ENCODE measurements around the gene NDUFB6. TPM values are rescaled to one million over a fixed set of nuclear protein-coding genes. Genes with fewer than 3 reads are reported as not detected.
"Not testable (repeated sequence)": the region's sequence is repeated elsewhere in the genome, so short reads cannot be mapped to it uniquely, and the experiment has no call there.

Gene NDUFB6
- 28.0 TPM for total RNA-seq

DNA sequence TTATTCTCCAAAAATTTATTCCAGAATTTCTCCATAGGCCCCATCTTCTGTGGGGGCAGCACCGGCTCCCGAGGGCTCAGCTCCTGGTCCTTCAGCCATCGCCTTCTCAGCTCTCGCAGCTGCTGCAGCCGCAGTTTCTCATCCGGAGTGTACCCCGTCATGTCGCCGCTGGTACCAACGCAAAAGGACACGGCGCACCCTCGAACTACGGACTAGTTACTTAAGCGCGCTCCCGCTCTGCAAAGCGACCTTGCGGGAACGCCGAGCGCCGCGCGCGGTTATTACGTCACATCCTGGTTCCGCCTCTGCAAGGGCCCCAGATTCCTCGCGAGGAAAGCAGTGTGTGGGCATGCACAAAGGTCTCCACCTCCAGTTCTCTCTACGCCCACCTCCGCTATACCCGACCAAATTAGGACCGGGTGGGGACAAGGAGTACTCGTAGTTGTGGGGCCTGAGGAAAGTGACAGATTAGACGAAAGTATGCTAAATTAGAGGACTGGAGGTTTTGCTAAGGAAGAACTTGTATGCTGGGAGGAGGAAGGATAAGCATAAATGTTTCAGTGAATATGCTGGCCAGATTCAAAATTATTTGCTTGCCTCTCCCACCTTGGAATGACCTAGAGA, at the start of gene NDUFB6:
NDUFB6 (minus strand) TSS at position 260 of the 624 bp plus-strand sequence; CDS start at position 161, 99 bp downstream.
- intact Hi-C loops (cut with DNase I) = loop anchor here (10.0 kb wide), 1 partner anchor 422 kb away; no protein-coding TSS in a partner anchor
- no peaks in the 10 kb centered on the region for H3K9me3 ChIP-seq
- H3K4me3 ChIP-seq = peak within 1 kb of the TSS; percentile 60 to 76
- TF ChIP-seq POLR2AphosphoS5 (IDR thresholded peaks at IDR 0.05; ENCODE audit: insufficient read depth in 1 of 2, low read depth in 1 of 2) (peak; percentile 89 to 92), POLR2A (IDR thresholded peaks at IDR 0.05) (peak in 1 of 2 donors; percentile 44)
- TF ChIP-seq, protein P1, sequence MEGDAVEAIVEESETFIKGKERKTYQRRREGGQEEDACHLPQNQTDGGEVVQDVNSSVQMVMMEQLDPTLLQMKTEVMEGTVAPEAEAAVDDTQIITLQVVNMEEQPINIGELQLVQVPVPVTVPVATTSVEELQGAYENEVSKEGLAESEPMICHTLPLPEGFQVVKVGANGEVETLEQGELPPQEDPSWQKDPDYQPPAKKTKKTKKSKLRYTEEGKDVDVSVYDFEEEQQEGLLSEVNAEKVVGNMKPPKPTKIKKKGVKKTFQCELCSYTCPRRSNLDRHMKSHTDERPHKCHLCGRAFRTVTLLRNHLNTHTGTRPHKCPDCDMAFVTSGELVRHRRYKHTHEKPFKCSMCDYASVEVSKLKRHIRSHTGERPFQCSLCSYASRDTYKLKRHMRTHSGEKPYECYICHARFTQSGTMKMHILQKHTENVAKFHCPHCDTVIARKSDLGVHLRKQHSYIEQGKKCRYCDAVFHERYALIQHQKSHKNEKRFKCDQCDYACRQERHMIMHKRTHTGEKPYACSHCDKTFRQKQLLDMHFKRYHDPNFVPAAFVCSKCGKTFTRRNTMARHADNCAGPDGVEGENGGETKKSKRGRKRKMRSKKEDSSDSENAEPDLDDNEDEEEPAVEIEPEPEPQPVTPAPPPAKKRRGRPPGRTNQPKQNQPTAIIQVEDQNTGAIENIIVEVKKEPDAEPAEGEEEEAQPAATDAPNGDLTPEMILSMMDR (IDR thresholded peaks at IDR 0.05) = no peak
- peak in 1 of 2 donors; percentile 94 for DNase-seq (ENCODE audit: extremely low spot score in 2 of 2)
- no peaks in the 10 kb centered on the region for H3K36me3 ChIP-seq
- peak within 1 kb of the TSS; percentile 83 for H3K27ac ChIP-seq
- H3K4me1 ChIP-seq = peaks cover 24% of the 10 kb centered on the region
- H3K27me3 ChIP-seq = no peaks in the 10 kb centered on the region

- intact Hi-C loops (cut with DNase I) = no loop called here
- H3K9me3 ChIP-seq = no peaks in the 10 kb centered on the region
- H3K27ac ChIP-seq = no peak overlapping the region
- TF ChIP-seq, protein P1 (IDR thresholded peaks at IDR 0.05) = no peak
- TF ChIP-seq POLR2A (IDR thresholded peaks at IDR 0.05) = no peak
- TF ChIP-seq POLR2AphosphoS5 (IDR thresholded peaks at IDR 0.05; ENCODE audit: insufficient read depth in 1 of 2, low read depth in 1 of 2) = no peak
- no peaks in the 10 kb centered on the region for H3K27me3 ChIP-seq
- H3K4me1 ChIP-seq = no peaks in the 10 kb centered on the region
- no peak for DNase-seq (ENCODE audit: extremely low spot score in 2 of 2)
- no peaks in the 10 kb centered on the region for H3K36me3 ChIP-seq
- no peak overlapping the region for H3K4me3 ChIP-seq
Observed at GRCh38 chr9:32618261-32618660, 45.3 kb upstream of the NDUFB6 start.

DNA sequence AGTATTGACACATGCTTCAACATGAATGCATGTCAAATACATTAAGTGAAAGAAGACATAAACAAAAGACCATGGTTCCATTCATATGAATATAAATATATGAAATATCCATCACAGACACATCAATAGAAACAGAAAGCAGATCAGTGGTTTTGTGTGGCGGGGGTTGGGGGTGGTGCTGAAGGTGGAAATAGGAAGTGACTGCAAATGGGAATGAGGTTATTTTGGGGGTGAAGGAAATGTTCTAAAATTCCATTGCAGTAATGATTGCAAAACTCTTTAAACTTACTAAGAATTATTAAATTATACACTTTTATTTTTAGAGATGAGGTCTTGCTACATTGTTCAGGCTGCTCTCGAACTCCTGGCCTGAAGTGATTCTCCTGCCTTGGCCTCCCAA, 33.9 kb upstream of the NDUFB6 start:
- no peak overlapping the region for H3K4me3 ChIP-seq
- no peaks in the 10 kb centered on the region for H3K9me3 ChIP-seq
- no peaks in the 10 kb centered on the region for H3K27me3 ChIP-seq
- intact Hi-C loops (cut with DNase I) = no loop called here
- H3K4me1 ChIP-seq = no peaks in the 10 kb centered on the region
- H3K36me3 ChIP-seq = no peaks in the 10 kb centered on the region
- TF ChIP-seq, protein P1 (IDR thresholded peaks at IDR 0.05) = no peak
- no peak overlapping the region for H3K27ac ChIP-seq
- DNase-seq (ENCODE audit: extremely low spot score in 2 of 2) = no peak

DNA sequence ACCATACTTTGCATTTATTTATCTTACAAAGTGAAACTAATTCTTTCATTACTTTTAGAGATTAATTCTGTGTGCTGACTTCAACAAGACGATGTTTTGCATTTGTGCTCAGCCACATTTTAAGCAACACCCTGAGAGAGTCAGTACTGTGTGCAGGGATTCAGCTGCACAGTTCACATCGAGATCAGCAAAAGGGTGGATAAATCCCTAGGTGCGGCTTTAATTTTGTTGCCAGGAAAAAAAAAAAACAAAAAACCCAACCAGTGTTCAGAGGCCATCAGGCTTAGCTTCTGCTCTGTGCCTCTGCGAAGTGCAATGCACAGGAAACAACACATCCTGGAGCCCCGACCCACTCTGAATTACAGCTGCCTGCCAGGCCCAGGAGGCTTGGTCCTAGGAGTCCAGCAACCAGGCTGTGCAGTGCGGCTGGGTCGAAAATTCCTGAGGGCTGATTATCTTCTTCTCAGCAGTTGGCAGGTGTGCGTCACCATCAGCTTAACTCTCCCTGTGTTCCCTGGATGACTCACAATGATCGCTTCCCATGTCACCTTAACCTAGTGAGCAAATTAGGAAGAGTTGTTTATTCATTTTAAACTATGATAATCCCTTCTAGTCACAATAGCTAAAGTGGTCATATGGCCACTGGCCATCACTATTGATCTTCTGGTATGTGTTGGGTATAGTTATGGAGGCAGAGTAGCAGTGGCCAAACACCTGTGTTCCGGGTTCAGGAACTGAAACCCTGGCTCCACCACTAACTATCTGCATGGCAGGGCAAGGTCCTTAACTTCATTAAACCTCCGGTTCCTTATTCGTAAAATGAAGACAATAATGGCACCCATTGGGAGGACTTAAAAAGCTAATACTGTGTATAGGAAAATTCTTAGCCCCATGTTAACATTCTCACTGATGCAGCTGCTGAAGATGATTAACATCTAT, 31.2 kb upstream of the NDUFB6 start:
- no peak overlapping the region for H3K4me3 ChIP-seq
- no peaks in the 10 kb centered on the region for H3K4me1 ChIP-seq
- no peak overlapping the region for H3K27ac ChIP-seq
- no peak for TF ChIP-seq POLR2A (IDR thresholded peaks at IDR 0.05)
- TF ChIP-seq, protein P1 (IDR thresholded peaks at IDR 0.05) = no peak
- TF ChIP-seq POLR2AphosphoS5 (IDR thresholded peaks at IDR 0.05; ENCODE audit: insufficient read depth in 1 of 2, low read depth in 1 of 2) = no peak
- H3K27me3 ChIP-seq = no peaks in the 10 kb centered on the region
- H3K36me3 ChIP-seq = no peaks in the 10 kb centered on the region
- DNase-seq (ENCODE audit: extremely low spot score in 2 of 2) = no peak
- no peaks in the 10 kb centered on the region for H3K9me3 ChIP-seq
- intact Hi-C loops (cut with DNase I) = no loop called here

- intact Hi-C loops (cut with DNase I) = not testable (repeated sequence)
Observed at GRCh38 chr9:32599021-32599420, 26.1 kb upstream of the NDUFB6 start.

More at GRCh38 chr9:32599021-32599420, 26.1 kb upstream of the NDUFB6 start:
- not testable (repeated sequence) for H3K36me3 ChIP-seq; H3K4me3 ChIP-seq; H3K27me3 ChIP-seq; H3K27ac ChIP-seq; DNase-seq (ENCODE audit: extremely low spot score in 2 of 2); H3K4me1 ChIP-seq; H3K9me3 ChIP-seq
